IMR-90 (cell line): ENCODE measurements around the gene MTF2.

Experiments
- MAFK ChIP-seq: IDR thresholded peaks from 2 replicates; pipeline ENCODE4 v1.6.1; 2012; ENCODE audit warnings: low read depth, low read length, improper control_type of control experiment
- POLR2A ChIP-seq: IDR thresholded peaks from 2 replicates; pipeline ENCODE4 v1.6.1; 2012; ENCODE audit warnings: mild to moderate bottlenecking, low read depth, low read length
- TF ChIP-seq, protein P1 (sequence below): conservative IDR thresholded peaks from 2 replicates; pipeline ENCODE4 v1.5.1; 2012; ENCODE audit warnings: mild to moderate bottlenecking, low read depth, low read length, improper control_type of control experiment

DNA sequence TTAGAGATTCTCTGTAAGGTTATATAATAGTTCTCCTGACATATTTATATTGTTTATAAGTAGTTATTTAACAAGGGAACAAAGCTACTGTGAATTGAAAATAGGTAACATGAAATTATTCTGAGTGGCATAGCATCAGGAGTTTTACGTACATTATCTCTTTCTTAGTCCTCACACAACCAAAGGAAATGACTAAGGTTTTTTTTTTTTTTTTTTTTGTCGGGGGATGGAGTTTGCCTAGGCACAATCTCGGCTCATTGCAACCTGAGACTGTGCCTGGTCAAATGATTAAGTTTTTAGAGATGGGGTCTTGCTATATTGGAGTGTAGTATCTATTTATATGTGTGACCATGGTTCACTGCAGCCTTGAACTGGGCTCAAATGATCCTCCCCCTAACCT is 76.3 kb downstream of the MTF2 start:
- TF ChIP-seq, protein P1, sequence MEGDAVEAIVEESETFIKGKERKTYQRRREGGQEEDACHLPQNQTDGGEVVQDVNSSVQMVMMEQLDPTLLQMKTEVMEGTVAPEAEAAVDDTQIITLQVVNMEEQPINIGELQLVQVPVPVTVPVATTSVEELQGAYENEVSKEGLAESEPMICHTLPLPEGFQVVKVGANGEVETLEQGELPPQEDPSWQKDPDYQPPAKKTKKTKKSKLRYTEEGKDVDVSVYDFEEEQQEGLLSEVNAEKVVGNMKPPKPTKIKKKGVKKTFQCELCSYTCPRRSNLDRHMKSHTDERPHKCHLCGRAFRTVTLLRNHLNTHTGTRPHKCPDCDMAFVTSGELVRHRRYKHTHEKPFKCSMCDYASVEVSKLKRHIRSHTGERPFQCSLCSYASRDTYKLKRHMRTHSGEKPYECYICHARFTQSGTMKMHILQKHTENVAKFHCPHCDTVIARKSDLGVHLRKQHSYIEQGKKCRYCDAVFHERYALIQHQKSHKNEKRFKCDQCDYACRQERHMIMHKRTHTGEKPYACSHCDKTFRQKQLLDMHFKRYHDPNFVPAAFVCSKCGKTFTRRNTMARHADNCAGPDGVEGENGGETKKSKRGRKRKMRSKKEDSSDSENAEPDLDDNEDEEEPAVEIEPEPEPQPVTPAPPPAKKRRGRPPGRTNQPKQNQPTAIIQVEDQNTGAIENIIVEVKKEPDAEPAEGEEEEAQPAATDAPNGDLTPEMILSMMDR = no peak
- TF ChIP-seq MAFK (no peak), POLR2A (no peak)
